Left lung (tissue), 10 donors: ENCODE results near the gene VSX2. TPM values are rescaled to one million over a fixed set of nuclear protein-coding genes. Genes with fewer than 3 reads are reported as not detected.

Experiments used
- ATAC-seq: fragments of 200-7000 bp; cut with Tn5 transposase; one replicate; pipeline ENCODE4 v1.9.1; 2020; ENCODE audit warnings: moderate library complexity
- DNase-seq, 4 donors: peaks; one replicate each; pipeline ENCODE4 v3.0.0-alpha.2; 2013 to 2020
- H3K27ac ChIP-seq, 2 donors: fragments of 200-600 bp; sonication (generic) in 1 of 2; one replicate each; pipeline versions ENCODE4 v1.5.0 to v1.8.0; 2020 to 2021
- H3K27me3 ChIP-seq, 2 donors: fragments of 200-600 bp; sonication (generic) in 1 of 2; one replicate each; pipeline versions ENCODE4 v1.5.0 to v1.8.0; 2020 to 2021
- H3K36me3 ChIP-seq, 2 donors: fragments of 200-600 bp; sonication (generic) in 1 of 2; one replicate each; pipeline versions ENCODE4 v1.5.0 to v1.8.0; 2020 to 2021
- H3K4me1 ChIP-seq, 2 donors: fragments of 200-600 bp; one replicate each; pipeline ENCODE4 v1.8.0; 2021
- H3K4me3 ChIP-seq, 2 donors: fragments of 200-600 bp; sonication (generic) in 1 of 2; one replicate each; pipeline versions ENCODE4 v1.5.0 to v1.8.0; 2020 to 2021; ENCODE audit warnings: mild to moderate bottlenecking in 1 of 2
- H3K9me3 ChIP-seq, 2 donors: fragments of 200-600 bp; sonication (generic) in 1 of 2; one replicate each; pipeline versions ENCODE4 v1.5.0 to v1.8.0; 2020 to 2021
- intact Hi-C, 2 donors: fragments of 100-400 bp; cut with DNase I; formaldehyde crosslinking; loops; one replicate each; pipeline versions ENCODE4 v1.11.2 to v1.14.2; 2022
- polyA plus RNA-seq, 6 donors: library from polyadenylated mRNA; unstranded; fragments of 120-200 nt; gene quantifications; one replicate each; pipeline ENCODE4 v1.2.1, GENCODE V29; 2013; ENCODE audit not compliant: insufficient read length in 6 of 6
- total RNA-seq, 2 donors: library from RNA; stranded (reverse); fragmentation: NEBNext Ultra II Directional; extraction: Animal tissue kit (Norgen Biotek cat#: 25700); gene quantifications; one replicate each; pipeline ENCODE4 v1.2.1, GENCODE V29; 2021
- TF ChIP-seq, protein P1 (sequence below), 2 donors: fragments of 200-600 bp; sonication (generic) in 1 of 2; IDR thresholded peaks; one replicate each; pipeline versions ENCODE4 v1.5.0 to v1.8.0; 2021; ENCODE audit warnings: antibody characterized with exemption in 2 of 2
- donor health status: DM: no; HTN: yes; CAD: no.
- donor health status: DM: no; HTN: no; CAD: no.

The VSX2 gene
- total and polyA plus RNA-seq, 8 donors: not detected

DNA sequence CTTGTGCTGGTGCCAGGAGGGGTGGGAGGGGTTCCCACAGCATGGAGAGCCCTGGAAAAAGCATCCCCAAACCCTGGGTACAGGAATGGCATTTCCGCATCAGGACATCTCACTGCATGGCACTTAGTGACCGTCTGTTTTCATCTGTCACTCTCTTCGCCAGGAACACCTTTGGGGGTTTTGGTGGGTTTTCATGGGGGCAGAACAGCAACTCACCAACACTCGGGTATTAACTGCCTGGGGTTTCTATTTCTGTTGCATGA lies 3.5 kb downstream of the VSX2 start:
- TF ChIP-seq, protein P1, sequence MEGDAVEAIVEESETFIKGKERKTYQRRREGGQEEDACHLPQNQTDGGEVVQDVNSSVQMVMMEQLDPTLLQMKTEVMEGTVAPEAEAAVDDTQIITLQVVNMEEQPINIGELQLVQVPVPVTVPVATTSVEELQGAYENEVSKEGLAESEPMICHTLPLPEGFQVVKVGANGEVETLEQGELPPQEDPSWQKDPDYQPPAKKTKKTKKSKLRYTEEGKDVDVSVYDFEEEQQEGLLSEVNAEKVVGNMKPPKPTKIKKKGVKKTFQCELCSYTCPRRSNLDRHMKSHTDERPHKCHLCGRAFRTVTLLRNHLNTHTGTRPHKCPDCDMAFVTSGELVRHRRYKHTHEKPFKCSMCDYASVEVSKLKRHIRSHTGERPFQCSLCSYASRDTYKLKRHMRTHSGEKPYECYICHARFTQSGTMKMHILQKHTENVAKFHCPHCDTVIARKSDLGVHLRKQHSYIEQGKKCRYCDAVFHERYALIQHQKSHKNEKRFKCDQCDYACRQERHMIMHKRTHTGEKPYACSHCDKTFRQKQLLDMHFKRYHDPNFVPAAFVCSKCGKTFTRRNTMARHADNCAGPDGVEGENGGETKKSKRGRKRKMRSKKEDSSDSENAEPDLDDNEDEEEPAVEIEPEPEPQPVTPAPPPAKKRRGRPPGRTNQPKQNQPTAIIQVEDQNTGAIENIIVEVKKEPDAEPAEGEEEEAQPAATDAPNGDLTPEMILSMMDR (IDR thresholded peaks at IDR 0.05): no peak
- peaks cover 15 to 22% of the 10 kb centered on the region in 2 donors for H3K4me1 ChIP-seq
- H3K4me3 ChIP-seq: no peak overlapping the region
- ATAC-seq: no peak
- H3K27me3 ChIP-seq: peaks cover 69 to 98% of the 10 kb centered on the region in 2 donors
- DNase-seq: no peak
- no peaks in the 10 kb centered on the region for H3K9me3 ChIP-seq
- no peak overlapping the region for H3K27ac ChIP-seq
- intact Hi-C loops: no loop called here
- H3K36me3 ChIP-seq: no peaks in the 10 kb centered on the region

DNA sequence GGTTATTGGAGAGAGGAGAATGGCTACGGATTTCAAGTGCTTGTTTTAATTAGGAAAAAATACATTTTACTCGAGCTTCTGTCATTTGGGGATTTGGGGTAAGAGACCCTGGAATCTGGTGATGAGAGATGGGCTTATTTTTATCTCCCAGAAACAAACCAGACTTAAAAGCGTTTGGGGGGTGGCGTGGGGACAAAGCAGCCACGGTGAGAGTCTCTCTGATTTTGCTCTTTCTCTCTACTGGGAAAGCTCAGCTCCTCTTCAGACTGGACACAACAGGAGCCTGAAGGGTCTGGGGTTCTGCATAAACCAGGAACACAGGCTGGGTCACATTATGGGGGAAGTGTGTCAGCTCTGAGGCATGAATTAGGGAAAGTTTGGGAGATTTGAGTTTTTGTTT lies 3.8 kb downstream of the VSX2 start:
- TF ChIP-seq, protein P1 (IDR thresholded peaks at IDR 0.05): no peak
- H3K36me3 ChIP-seq: no peaks in the 10 kb centered on the region
- H3K27me3 ChIP-seq: peaks cover 66 to 98% of the 10 kb centered on the region in 2 donors
- H3K4me3 ChIP-seq: no peak overlapping the region
- H3K9me3 ChIP-seq: no peaks in the 10 kb centered on the region
- ATAC-seq (no peak), DNase-seq (no peak)
- no peak overlapping the region for H3K27ac ChIP-seq
- intact Hi-C loops: no loop called here
- peaks cover 15 to 22% of the 10 kb centered on the region in 2 donors for H3K4me1 ChIP-seq

DNA sequence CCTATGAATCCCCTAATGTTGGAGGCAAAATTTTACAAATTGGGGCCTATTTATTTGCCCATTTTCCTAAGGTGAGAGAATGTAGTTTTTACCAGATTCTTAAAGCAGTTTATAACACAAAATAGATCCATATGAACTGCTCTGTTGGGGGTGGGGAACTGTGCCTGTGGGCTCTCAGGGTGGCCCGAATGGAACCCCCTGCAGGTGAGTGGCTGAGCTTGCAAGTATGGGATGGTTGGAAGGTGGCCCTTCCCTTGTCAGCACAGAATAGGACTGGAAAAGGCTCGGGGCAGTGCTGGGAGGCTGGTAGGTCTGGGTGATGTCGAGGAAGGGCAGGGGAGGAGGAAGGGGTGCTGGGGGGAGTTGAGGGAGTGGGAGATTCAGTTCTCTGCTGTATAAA lies 4.9 kb downstream of the VSX2 start:
- peaks cover 15 to 22% of the 10 kb centered on the region in 2 donors for H3K4me1 ChIP-seq
- H3K27me3 ChIP-seq: peaks cover 55 to 98% of the 10 kb centered on the region in 2 donors
- ATAC-seq (no peak), DNase-seq (no peak)
- no peaks in the 10 kb centered on the region for H3K9me3 ChIP-seq
- no peaks in the 10 kb centered on the region for H3K36me3 ChIP-seq
- H3K27ac ChIP-seq: no peak overlapping the region
- no peak overlapping the region for H3K4me3 ChIP-seq
- intact Hi-C loops: no loop called here
- TF ChIP-seq, protein P1 (IDR thresholded peaks at IDR 0.05): no peak

DNA sequence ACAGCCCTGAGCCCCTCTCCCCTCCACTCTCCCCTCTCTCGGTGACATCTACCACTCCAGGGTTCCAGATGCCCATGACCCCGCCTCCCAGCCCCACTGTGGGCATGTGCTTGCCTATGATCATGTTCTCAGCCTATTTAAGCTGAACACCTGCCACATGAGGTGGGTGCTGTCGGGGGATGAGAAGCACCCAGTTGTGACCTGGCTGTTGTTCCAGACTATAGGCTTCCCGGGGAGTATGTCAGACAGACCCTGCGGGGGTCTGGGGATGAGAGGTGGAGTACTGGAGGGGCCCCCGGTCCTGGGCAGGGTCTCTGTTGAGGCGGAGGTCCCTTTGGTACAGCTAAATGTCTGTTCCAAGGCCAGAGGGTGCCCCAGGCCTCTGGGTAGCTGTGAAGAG lies 6.0 kb downstream of the VSX2 start:
- Histone ChIP-seq H3K36me3 (no peaks in the 10 kb centered on the region), H3K27ac (no peak overlapping the region), H3K27me3 (peaks cover 43 to 88% of the 10 kb centered on the region in 2 donors), H3K4me1 (peaks cover 10 to 12% of the 10 kb centered on the region in 2 donors), H3K4me3 (no peak overlapping the region), H3K9me3 (no peaks in the 10 kb centered on the region)
- ATAC-seq (no peak), DNase-seq (no peak)
- intact Hi-C loops: no loop called here
- TF ChIP-seq, protein P1 (IDR thresholded peaks at IDR 0.05): no peak

DNA sequence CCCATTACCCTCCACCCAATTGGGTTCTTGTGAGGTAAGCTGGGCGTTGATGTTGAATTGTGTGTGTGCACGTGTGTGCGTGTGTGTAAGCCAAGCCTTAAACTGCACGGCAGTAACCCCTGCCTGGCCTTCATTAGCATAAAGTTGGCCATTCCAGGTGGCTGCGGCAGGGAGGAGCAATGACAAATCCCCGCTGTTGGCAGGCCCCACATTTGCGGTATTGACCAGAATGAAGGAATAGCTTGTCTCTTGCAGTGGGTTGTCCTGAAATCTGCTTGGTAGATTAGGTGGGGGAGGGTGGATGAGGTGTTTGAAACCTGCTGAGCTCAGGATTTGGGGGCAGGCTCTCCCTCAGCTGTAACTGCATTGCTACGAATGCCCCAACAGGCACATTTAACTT lies 7.3 kb downstream of the VSX2 start:
- TF ChIP-seq, protein P1 (IDR thresholded peaks at IDR 0.05): no peak
- no peak for DNase-seq
- peaks cover 31 to 75% of the 10 kb centered on the region in 2 donors for H3K27me3 ChIP-seq
- no peak overlapping the region for H3K27ac ChIP-seq
- H3K36me3 ChIP-seq: no peaks in the 10 kb centered on the region
- no peaks in the 10 kb centered on the region for H3K9me3 ChIP-seq
- intact Hi-C loops: no loop called here
- H3K4me1 ChIP-seq: peaks cover 0 to 4% of the 10 kb centered on the region in 2 donors
- no peak overlapping the region for H3K4me3 ChIP-seq
- no peak for ATAC-seq
